HG02763 (cell line): Measurements from ENCODE around the gene DISC1.

ENCODE experiments used
- ATAC-seq: cut with Tn5 transposase; IDR thresholded peaks from one replicate; pipeline ENCODE4 v1.9.1; 2021; ENCODE audit warnings: mild to moderate bottlenecking, moderate library complexity; ENCODE audit not compliant: unreplicated experiment

DISC1 gene

GRCh38 chr1:231972111-231972445, 345.5 kb downstream of the DISC1 start:
- ATAC-seq = no peak

- ATAC-seq = no peak
Measured at GRCh38 chr1:231973830-231974229, 347.2 kb downstream of the DISC1 start.

GRCh38 chr1:231976231-231976630, 349.6 kb downstream of the DISC1 start:
- ATAC-seq = no peak

GRCh38 chr1:231981675-231982074, 355.1 kb downstream of the DISC1 start:
- ATAC-seq = no peak

- no peak for ATAC-seq
Measured at GRCh38 chr1:231982871-231983587, 356.4 kb downstream of the DISC1 start.

GRCh38 chr1:231983588-231984193, 357.1 kb downstream of the DISC1 start:
- ATAC-seq = no peak

GRCh38 chr1:231985296-231986023, 358.9 kb downstream of the DISC1 start:
- ATAC-seq = no peak

- no peak for ATAC-seq
Measured at GRCh38 chr1:231986631-231987336, 360.2 kb downstream of the DISC1 start.

GRCh38 chr1:231990388-231990787, 363.8 kb downstream of the DISC1 start:
- ATAC-seq = no peak

GRCh38 chr1:231991231-231991630, 364.6 kb downstream of the DISC1 start:
- no peak for ATAC-seq

GRCh38 chr1:231993968-231994455, 367.4 kb downstream of the DISC1 start:
- no peak for ATAC-seq

- ATAC-seq = no peak
Measured at GRCh38 chr1:231998791-231999190, 372.2 kb downstream of the DISC1 start.

GRCh38 chr1:232005300-232005699, 378.7 kb downstream of the DISC1 start:
- no peak for ATAC-seq

- no peak for ATAC-seq
Measured at GRCh38 chr1:232009741-232010140, 383.2 kb downstream of the DISC1 start.

GRCh38 chr1:232011961-232012360, 385.4 kb downstream of the DISC1 start:
- ATAC-seq = no peak

- ATAC-seq = no peak
Measured at GRCh38 chr1:232012773-232013386, 386.3 kb downstream of the DISC1 start.

GRCh38 chr1:232014941-232015340, 388.4 kb downstream of the DISC1 start:
- ATAC-seq = no peak

GRCh38 chr1:232016616-232017015, 390.0 kb downstream of the DISC1 start:
- ATAC-seq = no peak

GRCh38 chr1:232017057-232017456, 390.5 kb downstream of the DISC1 start:
- no peak for ATAC-seq

GRCh38 chr1:232017759-232018158, 391.2 kb downstream of the DISC1 start:
- no peak for ATAC-seq
